ENCODE results near the gene CUX1. TPM values are rescaled to one million over a fixed set of nuclear protein-coding genes. Genes with fewer than 3 reads are reported as not detected.

The CUX1 gene
- total RNA-seq, 4 donors from 2014 or later: 93.8 to 156 (median 112) TPM

- intact Hi-C loops (cut with DNase I): loop anchor here (10.0 kb wide), 1 partner anchor 73 kb away; no protein-coding TSS in a partner anchor
- peaks cover 50 to 81% of the 10 kb centered on the region in 2 donors for H3K4me1 ChIP-seq
Observed at GRCh38 chr7:101871351-101871750, 53.9 kb downstream of the CUX1 start.

DNA sequence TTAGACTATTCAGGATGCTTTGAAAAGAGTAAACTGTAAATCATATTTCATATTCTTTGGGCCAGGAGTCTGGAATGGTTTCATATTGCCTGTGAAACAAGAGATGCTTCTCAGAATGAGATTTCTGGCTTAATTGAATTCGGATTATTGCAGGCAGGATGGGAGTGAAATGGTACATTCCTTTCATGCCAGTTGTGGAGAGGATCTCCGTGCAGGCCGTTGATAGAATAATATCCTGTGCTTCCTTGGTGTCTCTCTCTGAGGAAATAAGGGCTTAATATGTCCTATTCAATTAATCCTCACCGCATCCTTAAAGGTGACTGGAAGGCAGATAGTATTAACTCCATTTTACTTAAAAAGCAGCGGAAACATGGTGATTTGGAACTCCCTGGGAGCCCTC lies 56.6 kb downstream of the CUX1 start:
- no peak for TF ChIP-seq POLR2A (IDR thresholded peaks at IDR 0.05)
- TF ChIP-seq CTCF (IDR thresholded peaks at IDR 0.05): no peak
- 49 to 60% methylated on average over 5 of the region's 5 CpGs for WGBS, 2 donors
- H3K27ac ChIP-seq: peak overlapping the region in 2 of 3 donors; percentile 1 to 58
- no peaks in the 10 kb centered on the region for H3K9me3 ChIP-seq
- no peaks in the 10 kb centered on the region for H3K27me3 ChIP-seq
- no peaks in the 10 kb centered on the region for H3K36me3 ChIP-seq
- peaks cover 54 to 79% of the 10 kb centered on the region in 2 donors for H3K4me1 ChIP-seq
- no peak overlapping the region for H3K4me3 ChIP-seq (replicated peaks in 1 of 3)
- no peak for DNase-seq
- intact Hi-C loops (cut with DNase I): loop anchor here (10.0 kb wide), 1 partner anchor 71 kb away; no protein-coding TSS in a partner anchor

More at GRCh38 chr7:101871351-101871750, 53.9 kb downstream of the CUX1 start:
- 78 to 82% methylated on average over 8 to 9 of the region's 9 CpGs for WGBS, 2 donors
- Histone ChIP-seq H3K4me3 (replicated peaks in 1 of 3) (no peak overlapping the region), H3K27me3 (no peaks in the 10 kb centered on the region), H3K9me3 (no peaks in the 10 kb centered on the region), H3K27ac (peak overlapping the region; percentile 60 to 83 (median 74)), H3K36me3 (no peaks in the 10 kb centered on the region)
- TF ChIP-seq POLR2A (IDR thresholded peaks at IDR 0.05): no peak
- no peak for TF ChIP-seq CTCF (IDR thresholded peaks at IDR 0.05)
- no peak for DNase-seq

GRCh38 chr7:101875283-101875846 lies 57.9 kb downstream of the CUX1 start:
- WGBS, 2 donors: 44 to 46% methylated on average over 11 of the region's 11 CpGs
- Histone ChIP-seq H3K27me3 (no peaks in the 10 kb centered on the region), H3K4me1 (peaks cover 59 to 79% of the 10 kb centered on the region in 2 donors), H3K4me3 (replicated peaks in 1 of 3) (no peak overlapping the region), H3K36me3 (no peaks in the 10 kb centered on the region), H3K9me3 (no peaks in the 10 kb centered on the region), H3K27ac (peak overlapping the region; percentile 42 to 58 (median 50))
- no peak for TF ChIP-seq POLR2A (IDR thresholded peaks at IDR 0.05)
- no peak for TF ChIP-seq CTCF (IDR thresholded peaks at IDR 0.05)
- intact Hi-C loops (cut with DNase I): loop anchor here (10.0 kb wide), 1 partner anchor 69 kb away; no protein-coding TSS in a partner anchor
- peak; percentile 60 to 63 for DNase-seq

DNA sequence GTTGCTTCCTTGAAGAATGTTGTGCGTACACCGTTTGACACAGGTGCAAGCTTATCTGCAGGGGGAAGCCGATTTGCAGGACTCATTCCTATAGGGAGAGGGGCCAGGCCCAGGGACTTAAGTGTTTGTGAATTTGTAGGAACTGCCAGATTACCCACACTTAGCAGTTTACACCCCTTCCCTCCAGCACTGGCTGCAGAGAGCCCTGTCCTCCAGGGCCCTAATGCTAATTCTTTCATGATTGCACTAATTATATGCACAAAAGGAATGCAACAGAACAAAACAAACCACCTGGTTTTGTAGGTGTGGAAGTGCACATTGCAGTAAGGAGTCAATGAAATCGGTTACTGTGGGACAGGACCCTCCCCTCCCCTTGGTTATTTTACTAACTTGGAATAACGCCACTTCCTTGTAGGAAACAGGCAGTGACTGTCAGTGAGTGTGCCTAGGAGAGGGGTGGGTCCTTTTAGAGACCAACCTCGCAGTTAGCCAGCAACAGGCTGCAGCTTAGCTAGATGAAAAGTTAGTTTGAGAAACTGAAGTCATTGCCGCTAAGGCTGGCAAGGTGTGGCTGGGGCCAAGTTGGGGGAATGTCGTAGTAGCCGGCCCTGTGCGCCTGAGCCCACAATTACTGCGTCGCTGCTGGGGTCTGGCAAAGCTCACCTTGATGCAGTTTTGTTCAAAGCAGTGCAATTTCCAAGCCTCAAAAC lies 60.6 kb downstream of the CUX1 start:
- WGBS, 2 donors: 70 to 71% methylated on average over 12 of the region's 12 CpGs
- Histone ChIP-seq H3K9me3 (no peaks in the 10 kb centered on the region), H3K27me3 (no peaks in the 10 kb centered on the region), H3K4me1 (peaks cover 57 to 82% of the 10 kb centered on the region in 2 donors), H3K36me3 (no peaks in the 10 kb centered on the region), H3K4me3 (replicated peaks in 1 of 3) (no peak overlapping the region), H3K27ac (peak overlapping the region; percentile 53 to 78 (median 74))
- no peak for TF ChIP-seq POLR2A (IDR thresholded peaks at IDR 0.05)
- DNase-seq: no peak
- intact Hi-C loops (cut with DNase I): loop anchor here (10.0 kb wide), 1 partner anchor 67 kb away; no protein-coding TSS in a partner anchor

GRCh38 chr7:101878938-101879337 lies 61.5 kb downstream of the CUX1 start:
- Histone ChIP-seq H3K4me1 (peaks cover 57 to 86% of the 10 kb centered on the region in 2 donors), H3K27me3 (no peaks in the 10 kb centered on the region), H3K36me3 (no peaks in the 10 kb centered on the region), H3K4me3 (replicated peaks in 1 of 3) (no peak overlapping the region), H3K9me3 (no peaks in the 10 kb centered on the region), H3K27ac (peak overlapping the region; percentile 53 to 78 (median 74))
- 39 to 44% methylated on average over 4 of the region's 4 CpGs for WGBS, 2 donors
- peak in 1 of 2 donors; percentile 52 for DNase-seq
- TF ChIP-seq CTCF (IDR thresholded peaks at IDR 0.05) (no peak), POLR2A (IDR thresholded peaks at IDR 0.05) (peak in 1 of 2 donors; percentile 11)
- intact Hi-C loops (cut with DNase I): loop anchor here (10.0 kb wide), 1 partner anchor 66 kb away; no protein-coding TSS in a partner anchor
